HepG2 (cell line): Measurements from ENCODE around the gene NAV2. TPM values are rescaled to one million over a fixed set of nuclear protein-coding genes. Genes with fewer than 3 reads are reported as not detected.

Source experiments
- BORCS8-MEF2B ChIP-seq: sonication (generic); formaldehyde crosslinking; IDR thresholded peaks from 2 replicates; pipeline ENCODE4 v1.8.0; 2022; ENCODE audit warnings: mild to moderate bottlenecking, missing genetic modification reagents
- IRF9 ChIP-seq: sonication (generic); formaldehyde crosslinking; IDR thresholded peaks from 2 replicates; pipeline ENCODE4 v1.8.0; 2022; ENCODE audit warnings: missing genetic modification reagents, mild to moderate bottlenecking, borderline replicate concordance
- MIER2 ChIP-seq: IDR thresholded peaks from 2 replicates; pipeline ENCODE4 v1.6.1; 2016; ENCODE audit warnings: missing biosample characterization, missing genetic modification reagents
- PLRG1 ChIP-seq: fragments of 450-650 bp; conservative IDR thresholded peaks from 2 replicates; pipeline ENCODE4 v1.6.1; 2016
- PREB ChIP-seq: sonication (generic); formaldehyde crosslinking; IDR thresholded peaks from 2 replicates; pipeline ENCODE4 v1.4.0; 2020; ENCODE audit warnings: missing genetic modification reagents
- STAT5B ChIP-seq: sonication (generic); formaldehyde crosslinking; IDR thresholded peaks from 2 replicates; pipeline ENCODE4 v1.4.0; 2020; ENCODE audit warnings: missing genetic modification reagents
- ZBTB33 ChIP-seq: sonication (generic); formaldehyde crosslinking; IDR thresholded peaks from 2 replicates; pipeline ENCODE4 v1.4.0; 2020; ENCODE audit warnings: missing genetic modification reagents
- ZNF207 ChIP-seq: fragments of 450-650 bp; IDR thresholded peaks from 2 replicates; pipeline ENCODE4 v1.6.1; 2016; ENCODE audit warnings: antibody characterized with exemption, borderline replicate concordance
- ZNF263 ChIP-seq: sonication (generic); formaldehyde crosslinking; IDR thresholded peaks from 2 replicates; pipeline ENCODE4 v1.4.0; 2020; ENCODE audit warnings: missing genetic modification reagents
- ZNF737 ChIP-seq: sonication (generic); formaldehyde crosslinking; IDR thresholded peaks from 2 replicates; pipeline ENCODE4 v1.5.0; 2020; ENCODE audit warnings: missing genetic modification reagents, mild to moderate bottlenecking, borderline replicate concordance
- ZNF766 ChIP-seq: sonication (generic); formaldehyde crosslinking; IDR thresholded peaks from 2 replicates; pipeline ENCODE4 v1.5.0; 2020; ENCODE audit warnings: missing genetic modification reagents, borderline replicate concordance
- polyA plus RNA-seq, 8 experiments: library from polyadenylated mRNA; depleted of rRNA in 3 of 8; stranded (reverse) in 7 of 8; unstranded in 1 of 8; fragments of >200 nt; fragmentation: Illumina TruSeq in 4 of 8; extraction: Trizol in 4 of 8; gene quantifications; 2 replicates each; pipeline versions ENCODE4 v1.2.1 to v1.2.3, GENCODE V29; 2011 to 2016; ENCODE audit warnings: low read depth in 4 of 8, missing spikeins in 1 of 8, mixed read lengths in 1 of 8; ENCODE audit not compliant: insufficient read depth in 1 of 8
- total RNA-seq, 5 experiments: library from RNA; depleted of rRNA; stranded (reverse); fragments of >200 nt; fragmentation: Illumina TruSeq; extraction: Trizol; gene quantifications; 2 replicates each; pipeline ENCODE4 v1.2.3, GENCODE V29; 2016; ENCODE audit warnings: low read depth in 1 of 5
- TF ChIP-seq, protein P1 (sequence below): IDR thresholded peaks from 2 replicates; pipeline ENCODE4 v1.6.1; 2016; ENCODE audit warnings: missing compliant biosample characterization, missing genetic modification reagents, borderline replicate concordance
- TF ChIP-seq, protein P2 (sequence below): sonication (generic); formaldehyde crosslinking; IDR thresholded peaks from 2 replicates; pipeline ENCODE4 v1.5.0; 2020; ENCODE audit warnings: missing genetic modification reagents
- TF ChIP-seq, protein P3 (sequence below): IDR thresholded peaks from 2 replicates; pipeline ENCODE4 v1.6.1; 2018; ENCODE audit warnings: missing genetic modification reagents
- TF ChIP-seq, protein P4 (sequence below): sonication (generic); formaldehyde crosslinking; conservative IDR thresholded peaks from 2 replicates; pipeline ENCODE4 v1.4.0; 2020; ENCODE audit warnings: missing genetic modification reagents

NAV2 gene
- total and polyA plus RNA-seq, 2 of the 13 experiments (the other 11 are each of a cell fraction or from before 2014, with no cell fraction given), result 9.3 to 34.6 TPM

DNA sequence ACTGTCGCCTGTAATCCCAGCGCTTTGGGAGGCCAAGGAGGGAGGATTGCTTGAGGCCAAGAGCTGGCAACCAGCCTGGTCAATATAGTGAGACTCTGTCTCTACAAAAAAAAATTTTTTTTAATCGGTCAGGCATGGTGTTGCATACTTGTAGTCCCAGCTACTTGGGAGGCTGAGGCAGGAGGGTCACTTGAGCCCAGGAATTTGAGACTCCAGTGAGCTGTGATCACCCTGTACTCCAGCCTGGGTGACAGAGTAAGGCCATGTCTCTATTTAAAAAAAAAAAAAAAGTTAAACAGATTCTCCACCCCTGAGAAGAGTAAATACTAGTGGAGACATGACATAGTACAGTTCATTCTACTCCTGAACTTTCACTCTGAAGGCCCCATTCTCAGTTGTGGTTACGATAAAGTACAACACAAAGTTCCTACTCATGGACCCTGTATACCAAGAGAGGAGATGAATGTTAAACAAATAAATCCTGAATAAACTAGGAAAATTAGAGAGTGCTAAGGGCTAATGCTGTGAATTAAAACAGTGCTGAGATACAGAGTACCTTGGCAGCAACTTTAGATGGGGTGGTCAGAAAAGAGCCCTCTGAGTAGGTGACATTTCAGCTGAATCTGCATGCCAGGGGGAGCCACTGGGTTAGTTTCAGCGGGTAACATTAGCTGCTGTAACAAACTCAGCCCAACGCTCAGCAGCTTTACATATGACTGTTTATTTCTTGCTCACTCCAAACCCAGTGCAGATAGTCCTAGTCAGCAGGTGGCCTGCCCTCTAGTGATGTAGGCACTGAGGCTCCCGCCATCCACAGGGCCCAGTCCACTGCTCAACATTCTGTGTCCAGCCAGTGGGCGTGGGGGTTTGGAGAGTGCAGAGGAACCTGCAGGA lies 372.5 kb downstream of the NAV2 start (continued):
- TF ChIP-seq, protein P1, sequence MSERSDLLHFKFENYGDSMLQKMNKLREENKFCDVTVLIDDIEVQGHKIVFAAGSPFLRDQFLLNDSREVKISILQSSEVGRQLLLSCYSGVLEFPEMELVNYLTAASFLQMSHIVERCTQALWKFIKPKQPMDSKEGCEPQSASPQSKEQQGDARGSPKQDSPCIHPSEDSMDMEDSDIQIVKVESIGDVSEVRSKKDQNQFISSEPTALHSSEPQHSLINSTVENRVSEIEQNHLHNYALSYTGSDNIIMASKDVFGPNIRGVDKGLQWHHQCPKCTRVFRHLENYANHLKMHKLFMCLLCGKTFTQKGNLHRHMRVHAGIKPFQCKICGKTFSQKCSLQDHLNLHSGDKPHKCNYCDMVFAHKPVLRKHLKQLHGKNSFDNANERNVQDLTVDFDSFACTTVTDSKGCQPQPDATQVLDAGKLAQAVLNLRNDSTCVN (CRISPR knock-in tag), result no peak
- peak; percentile 52; the same call in 1 of the 2 replicates for TF ChIP-seq BORCS8-MEF2B (CRISPR knock-in tag)
- no peak for TF ChIP-seq ZNF737
- no peak for TF ChIP-seq MIER2
- TF ChIP-seq ZNF766 (CRISPR knock-in tag), result no peak
- no peak for TF ChIP-seq PLRG1
- no peak for TF ChIP-seq ZNF263 (CRISPR knock-in tag)
- TF ChIP-seq, protein P2, sequence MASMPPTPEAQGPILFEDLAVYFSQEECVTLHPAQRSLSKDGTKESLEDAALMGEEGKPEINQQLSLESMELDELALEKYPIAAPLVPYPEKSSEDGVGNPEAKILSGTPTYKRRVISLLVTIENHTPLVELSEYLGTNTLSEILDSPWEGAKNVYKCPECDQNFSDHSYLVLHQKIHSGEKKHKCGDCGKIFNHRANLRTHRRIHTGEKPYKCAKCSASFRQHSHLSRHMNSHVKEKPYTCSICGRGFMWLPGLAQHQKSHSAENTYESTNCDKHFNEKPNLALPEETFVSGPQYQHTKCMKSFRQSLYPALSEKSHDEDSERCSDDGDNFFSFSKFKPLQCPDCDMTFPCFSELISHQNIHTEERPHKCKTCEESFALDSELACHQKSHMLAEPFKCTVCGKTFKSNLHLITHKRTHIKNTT, result no peak
- no peak for TF ChIP-seq ZNF207
- TF ChIP-seq IRF9 (CRISPR knock-in tag), result no peak
- TF ChIP-seq, protein P3, sequence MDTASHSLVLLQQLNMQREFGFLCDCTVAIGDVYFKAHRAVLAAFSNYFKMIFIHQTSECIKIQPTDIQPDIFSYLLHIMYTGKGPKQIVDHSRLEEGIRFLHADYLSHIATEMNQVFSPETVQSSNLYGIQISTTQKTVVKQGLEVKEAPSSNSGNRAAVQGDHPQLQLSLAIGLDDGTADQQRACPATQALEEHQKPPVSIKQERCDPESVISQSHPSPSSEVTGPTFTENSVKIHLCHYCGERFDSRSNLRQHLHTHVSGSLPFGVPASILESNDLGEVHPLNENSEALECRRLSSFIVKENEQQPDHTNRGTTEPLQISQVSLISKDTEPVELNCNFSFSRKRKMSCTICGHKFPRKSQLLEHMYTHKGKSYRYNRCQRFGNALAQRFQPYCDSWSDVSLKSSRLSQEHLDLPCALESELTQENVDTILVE, result no peak
- TF ChIP-seq STAT5B (CRISPR knock-in tag), result no peak
- TF ChIP-seq ZBTB33, result peak; percentile 91
- TF ChIP-seq, protein P4, sequence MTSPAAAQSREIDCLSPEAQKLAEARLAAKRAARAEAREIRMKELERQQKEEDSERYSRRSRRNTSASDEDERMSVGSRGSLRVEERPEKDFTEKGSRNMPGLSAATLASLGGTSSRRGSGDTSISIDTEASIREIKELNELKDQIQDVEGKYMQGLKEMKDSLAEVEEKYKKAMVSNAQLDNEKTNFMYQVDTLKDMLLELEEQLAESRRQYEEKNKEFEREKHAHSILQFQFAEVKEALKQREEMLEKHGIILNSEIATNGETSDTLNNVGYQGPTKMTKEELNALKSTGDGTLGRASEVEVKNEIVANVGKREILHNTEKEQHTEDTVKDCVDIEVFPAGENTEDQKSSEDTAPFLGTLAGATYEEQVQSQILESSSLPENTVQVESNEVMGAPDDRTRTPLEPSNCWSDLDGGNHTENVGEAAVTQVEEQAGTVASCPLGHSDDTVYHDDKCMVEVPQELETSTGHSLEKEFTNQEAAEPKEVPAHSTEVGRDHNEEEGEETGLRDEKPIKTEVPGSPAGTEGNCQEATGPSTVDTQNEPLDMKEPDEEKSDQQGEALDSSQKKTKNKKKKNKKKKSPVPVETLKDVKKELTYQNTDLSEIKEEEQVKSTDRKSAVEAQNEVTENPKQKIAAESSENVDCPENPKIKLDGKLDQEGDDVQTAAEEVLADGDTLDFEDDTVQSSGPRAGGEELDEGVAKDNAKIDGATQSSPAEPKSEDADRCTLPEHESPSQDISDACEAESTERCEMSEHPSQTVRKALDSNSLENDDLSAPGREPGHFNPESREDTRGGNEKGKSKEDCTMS, result no peak
- TF ChIP-seq PREB (CRISPR knock-in tag), result no peak
